ENCODE data around the gene UGT1A10.

Gene UGT1A10

DNA sequence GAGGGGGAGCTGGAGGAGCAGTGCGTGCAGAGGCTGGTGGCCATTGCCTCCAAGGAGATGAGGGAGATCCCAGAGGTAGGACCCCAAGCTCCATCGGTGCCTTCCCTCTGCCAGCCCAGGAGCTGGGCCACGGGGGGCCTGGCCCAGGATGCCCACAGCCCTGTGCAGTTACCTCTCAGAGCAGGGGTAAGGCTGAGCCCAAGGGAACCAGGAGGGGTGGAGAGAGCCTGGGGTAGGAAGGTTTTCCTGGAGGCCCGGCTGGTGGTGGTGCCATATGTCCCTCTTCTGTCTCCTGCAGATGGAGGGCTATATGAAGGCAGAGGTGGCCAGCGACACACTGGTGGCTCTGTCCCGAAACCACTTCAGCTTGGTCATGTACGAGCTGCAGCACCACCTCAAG, 153.3 kb downstream of the UGT1A10 start:
- no peak overlapping the region for H3K27ac ChIP-seq
- TF ChIP-seq, protein P1, sequence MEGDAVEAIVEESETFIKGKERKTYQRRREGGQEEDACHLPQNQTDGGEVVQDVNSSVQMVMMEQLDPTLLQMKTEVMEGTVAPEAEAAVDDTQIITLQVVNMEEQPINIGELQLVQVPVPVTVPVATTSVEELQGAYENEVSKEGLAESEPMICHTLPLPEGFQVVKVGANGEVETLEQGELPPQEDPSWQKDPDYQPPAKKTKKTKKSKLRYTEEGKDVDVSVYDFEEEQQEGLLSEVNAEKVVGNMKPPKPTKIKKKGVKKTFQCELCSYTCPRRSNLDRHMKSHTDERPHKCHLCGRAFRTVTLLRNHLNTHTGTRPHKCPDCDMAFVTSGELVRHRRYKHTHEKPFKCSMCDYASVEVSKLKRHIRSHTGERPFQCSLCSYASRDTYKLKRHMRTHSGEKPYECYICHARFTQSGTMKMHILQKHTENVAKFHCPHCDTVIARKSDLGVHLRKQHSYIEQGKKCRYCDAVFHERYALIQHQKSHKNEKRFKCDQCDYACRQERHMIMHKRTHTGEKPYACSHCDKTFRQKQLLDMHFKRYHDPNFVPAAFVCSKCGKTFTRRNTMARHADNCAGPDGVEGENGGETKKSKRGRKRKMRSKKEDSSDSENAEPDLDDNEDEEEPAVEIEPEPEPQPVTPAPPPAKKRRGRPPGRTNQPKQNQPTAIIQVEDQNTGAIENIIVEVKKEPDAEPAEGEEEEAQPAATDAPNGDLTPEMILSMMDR (IDR thresholded peaks at IDR 0.05; ENCODE audit: low read depth, low read length): no peak
- no peaks in the 10 kb centered on the region for H3K36me3 ChIP-seq
- H3K4me3 ChIP-seq (ENCODE audit: low read depth, low read length): no peak overlapping the region
- H3K9me3 ChIP-seq (ENCODE audit: severe bottlenecking): no peaks in the 10 kb centered on the region
- DNase-seq: no peak
- H3K27me3 ChIP-seq (ENCODE audit: insufficient read depth, low read depth, severe bottlenecking): no peaks in the 10 kb centered on the region

DNA sequence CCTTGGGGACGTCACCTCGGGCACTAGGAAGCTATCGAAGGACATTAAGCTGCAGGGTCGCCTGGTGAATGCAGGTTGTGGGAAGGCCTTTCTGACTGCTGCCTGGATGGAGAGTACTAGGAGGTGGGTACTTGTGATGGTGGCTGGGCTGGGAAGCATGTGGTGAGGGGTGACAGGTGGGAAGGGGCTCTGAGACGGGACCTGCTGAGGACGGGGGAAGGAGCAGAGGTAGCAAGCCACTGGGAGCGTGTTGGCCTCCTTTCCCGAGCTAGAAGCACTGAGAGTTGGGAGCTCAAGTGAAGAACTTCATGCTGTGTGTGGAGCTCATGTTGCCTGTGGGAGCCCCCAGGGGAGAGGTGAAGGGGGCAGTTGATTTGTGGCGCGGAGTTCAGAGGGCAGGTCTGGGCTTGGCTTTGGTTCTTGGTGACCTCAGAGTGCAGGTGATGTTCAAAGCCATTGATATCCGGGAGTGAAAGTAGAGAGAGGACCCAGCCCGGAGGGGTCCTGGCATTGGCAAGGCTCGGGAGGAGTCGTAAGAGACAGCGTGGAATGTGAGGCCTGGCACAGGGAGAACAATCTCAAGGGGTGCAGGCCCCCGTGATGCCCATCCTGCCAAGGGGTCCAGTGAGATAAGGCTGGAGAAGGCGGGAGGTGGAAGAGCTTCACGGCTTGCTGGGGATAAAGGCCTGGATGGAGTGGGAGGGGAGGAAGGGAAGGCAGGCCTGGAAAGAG, 155.1 kb downstream of the UGT1A10 start:
- H3K36me3 ChIP-seq: no peaks in the 10 kb centered on the region
- TF ChIP-seq, protein P1 (IDR thresholded peaks at IDR 0.05; ENCODE audit: low read depth, low read length): no peak
- H3K27ac ChIP-seq: no peak overlapping the region
- no peaks in the 10 kb centered on the region for H3K27me3 ChIP-seq (ENCODE audit: insufficient read depth, low read depth, severe bottlenecking)
- H3K4me3 ChIP-seq (ENCODE audit: low read depth, low read length): no peak overlapping the region
- DNase-seq: no peak
- H3K9me3 ChIP-seq (ENCODE audit: severe bottlenecking): no peaks in the 10 kb centered on the region

DNA sequence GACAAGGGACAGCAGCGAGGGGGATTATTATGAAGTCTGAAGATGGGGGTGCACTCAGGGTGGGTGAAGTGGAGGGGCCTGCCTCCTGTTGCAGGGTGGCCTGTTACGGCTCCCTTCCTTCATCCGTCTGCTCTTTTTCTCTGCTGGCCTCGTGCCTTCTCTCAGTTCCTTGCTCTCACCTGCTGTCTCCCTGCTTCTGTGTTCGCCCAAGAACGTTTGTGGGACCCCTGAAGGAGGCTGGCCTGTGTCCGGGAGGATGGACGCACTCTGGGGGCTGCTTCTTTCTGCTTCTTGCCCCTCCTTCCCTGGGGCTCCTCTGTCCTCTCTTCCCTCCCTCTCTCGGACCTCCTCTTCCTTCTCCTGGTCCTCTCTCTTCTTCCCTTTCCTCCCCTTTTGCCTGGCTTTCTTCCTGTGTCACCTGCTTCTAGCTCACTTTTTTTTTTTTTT, 155.7 kb downstream of the UGT1A10 start:
- Histone ChIP-seq H3K36me3 (no peaks in the 10 kb centered on the region), H3K4me3 (ENCODE audit: low read depth, low read length) (no peak overlapping the region), H3K9me3 (ENCODE audit: severe bottlenecking) (no peaks in the 10 kb centered on the region), H3K27ac (no peak overlapping the region), H3K27me3 (ENCODE audit: insufficient read depth, low read depth, severe bottlenecking) (no peaks in the 10 kb centered on the region)
- no peak for DNase-seq
- TF ChIP-seq, protein P1 (IDR thresholded peaks at IDR 0.05; ENCODE audit: low read depth, low read length): no peak

DNA sequence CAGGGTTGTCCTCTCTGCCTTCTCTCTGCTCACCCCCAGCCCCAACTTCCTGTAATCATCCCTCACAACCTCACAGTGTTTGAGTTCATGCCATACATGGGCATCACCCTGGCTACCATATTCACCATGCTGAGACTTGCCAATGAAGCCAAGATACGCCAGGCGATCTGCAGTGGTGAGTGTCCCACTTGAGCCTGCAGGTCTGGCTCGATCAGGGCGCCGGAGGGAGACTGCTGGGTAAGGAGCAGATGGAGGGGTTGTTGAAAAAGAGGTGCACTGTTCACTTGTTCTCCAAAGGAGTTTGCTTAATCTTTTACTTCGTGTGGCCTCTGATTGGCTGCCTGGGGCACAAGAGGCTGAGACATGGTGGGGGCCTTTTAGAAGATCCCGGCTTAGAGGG, 156.5 kb downstream of the UGT1A10 start:
- TF ChIP-seq, protein P1 (IDR thresholded peaks at IDR 0.05; ENCODE audit: low read depth, low read length): no peak
- Histone ChIP-seq H3K27ac (no peak overlapping the region), H3K27me3 (ENCODE audit: insufficient read depth, low read depth, severe bottlenecking) (no peaks in the 10 kb centered on the region), H3K36me3 (no peaks in the 10 kb centered on the region), H3K9me3 (ENCODE audit: severe bottlenecking) (no peaks in the 10 kb centered on the region), H3K4me3 (ENCODE audit: low read depth, low read length) (no peak overlapping the region)
- DNase-seq: no peak

DNA sequence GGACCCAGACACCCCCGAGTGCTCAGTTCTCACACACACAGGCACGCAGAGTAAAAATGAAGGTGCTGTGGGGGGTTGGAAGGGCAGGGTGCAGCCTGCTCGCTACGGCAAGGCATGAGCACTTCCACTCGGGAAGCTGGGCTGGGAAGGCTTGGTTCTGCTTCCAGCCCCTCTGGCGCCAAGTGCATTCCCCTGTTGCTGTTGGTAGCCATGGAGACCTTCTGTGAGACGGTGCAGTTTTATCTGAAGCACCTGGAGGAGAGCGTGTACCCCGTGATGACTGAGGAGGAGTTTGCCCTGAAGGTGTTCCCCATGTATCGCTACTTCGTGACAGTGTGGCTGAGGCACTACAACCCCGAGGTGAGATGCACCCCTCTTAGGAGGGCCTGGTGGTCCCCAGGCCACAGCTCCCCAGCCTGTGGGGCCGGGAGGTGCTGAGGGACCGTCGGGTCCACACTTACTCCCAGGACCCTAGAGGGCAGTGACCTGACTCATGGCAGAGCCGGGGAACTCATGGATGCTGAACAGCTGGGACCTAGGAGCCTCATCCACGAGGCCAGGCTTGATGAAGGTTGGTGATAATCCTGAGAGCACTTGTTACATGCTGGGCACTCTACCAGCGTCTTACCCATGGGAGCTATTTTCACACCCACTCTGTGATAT, 157.3 kb downstream of the UGT1A10 start:
- no peaks in the 10 kb centered on the region for H3K36me3 ChIP-seq
- TF ChIP-seq, protein P1 (IDR thresholded peaks at IDR 0.05; ENCODE audit: low read depth, low read length): no peak
- no peak for DNase-seq

More for the DNA sequence above, 157.3 kb downstream of the UGT1A10 start:
- H3K4me3 ChIP-seq (ENCODE audit: low read depth, low read length): no peak overlapping the region
- H3K27ac ChIP-seq: no peak overlapping the region
- H3K9me3 ChIP-seq (ENCODE audit: severe bottlenecking): no peaks in the 10 kb centered on the region
- H3K27me3 ChIP-seq (ENCODE audit: insufficient read depth, low read depth, severe bottlenecking): no peaks in the 10 kb centered on the region

Measured in WERI-Rb-1 (cell line).